Hepatocyte (in vitro differentiated cells): ENCODE measurements around the gene SNAPC5.

ENCODE experiments used
- CTCF ChIP-seq: fragments of 200-600 bp; sonication (generic); IDR thresholded peaks from 2 replicates; pipeline ENCODE4 v1.5.1; 2016; ENCODE audit warnings: antibody characterized with exemption, mild to moderate bottlenecking; ENCODE audit not compliant: poor library complexity
- EZH2 ChIP-seq: fragments of 200-600 bp; sonication (generic); IDR thresholded peaks from 2 replicates; pipeline ENCODE4 v1.6.1; 2016; ENCODE audit warnings: antibody characterized with exemption, mild to moderate bottlenecking, borderline replicate concordance
- EZH2phosphoT487 ChIP-seq: fragments of 200-600 bp; sonication (generic); IDR thresholded peaks from one replicate; pipeline ENCODE4 v1.6.1; 2018; ENCODE audit warnings: antibody characterized with exemption, mild to moderate bottlenecking, low read depth, moderate library complexity; ENCODE audit not compliant: unreplicated experiment, severe bottlenecking

GRCh38 chr15:66488525-66488924 is 9.0 kb downstream of the SNAPC5 start:
- TF ChIP-seq CTCF (no peak), EZH2phosphoT487 (no peak), EZH2 (no peak)
